Endodermal cell (in vitro differentiated cells): ENCODE data around the gene ANKZF1. TPM values are rescaled to one million over a fixed set of nuclear protein-coding genes. Genes with fewer than 3 reads are reported as not detected.

ENCODE experiments used
- DNase-seq: peaks from one replicate; pipeline ENCODE4 v3.0.0-alpha.2; 2017
- H3K27ac ChIP-seq: 2 replicates; pipeline ENCODE4 v1.5.1; 2013; ENCODE audit warnings: mild to moderate bottlenecking, low read depth, low read length, moderate library complexity
- H3K27me3 ChIP-seq: 2 replicates; pipeline ENCODE4 v1.6.1; 2013; ENCODE audit warnings: mild to moderate bottlenecking, low read length, moderate library complexity; ENCODE audit not compliant: insufficient read depth, control insufficient read depth, poor library complexity, severe bottlenecking
- H3K36me3 ChIP-seq: 2 replicates; pipeline ENCODE4 v1.7.0; 2013; ENCODE audit warnings: mild to moderate bottlenecking, low read length, moderate library complexity; ENCODE audit not compliant: control insufficient read depth, insufficient read depth
- H3K4me1 ChIP-seq: one replicate; pipeline ENCODE4 v1.7.0; 2013; ENCODE audit warnings: low read length; ENCODE audit not compliant: control insufficient read depth, insufficient read depth
- H3K4me3 ChIP-seq: 2 replicates; pipeline ENCODE4 v1.5.1; 2013; ENCODE audit warnings: mild to moderate bottlenecking, low read length, moderate library complexity
- H3K9ac ChIP-seq: 2 replicates; pipeline ENCODE4 v1.6.1; 2013; ENCODE audit warnings: mild to moderate bottlenecking, low read length, moderate library complexity; ENCODE audit not compliant: poor library complexity, severe bottlenecking; ENCODE audit errors: extremely low read depth
- H3K9me3 ChIP-seq: 2 replicates; pipeline ENCODE4 v1.6.1; 2013; ENCODE audit warnings: mild to moderate bottlenecking, low read length, moderate library complexity; ENCODE audit not compliant: control insufficient read depth
- H3K27ac Mint-ChIP-seq: 2 replicates; pipeline ENCODE4 v1.8.0; 2020; ENCODE audit warnings: mixed read lengths
- H3K27me3 Mint-ChIP-seq: 2 replicates; pipeline ENCODE4 v1.8.0; 2021; ENCODE audit warnings: mild to moderate bottlenecking, mixed read lengths; ENCODE audit not compliant: insufficient read depth
- H3K36me3 Mint-ChIP-seq: 2 replicates; pipeline ENCODE4 v1.8.0; 2020; ENCODE audit warnings: low read depth, mixed read lengths
- H3K4me1 Mint-ChIP-seq: 2 replicates; pipeline ENCODE4 v1.8.0; 2020; ENCODE audit warnings: mixed read lengths
- H3K4me3 Mint-ChIP-seq: 2 replicates; pipeline ENCODE4 v1.8.0; 2020; ENCODE audit warnings: mild to moderate bottlenecking, moderate library complexity, mixed read lengths
- H3K9me3 Mint-ChIP-seq: 2 replicates; pipeline ENCODE4 v1.8.0; 2020; ENCODE audit warnings: mild to moderate bottlenecking, mixed read lengths
- WGBS, 2 experiments: methylation state at CpG; one replicate each; pipeline versions ENCODE4 v1.1.5 to v1.1.7; 2013; ENCODE audit warnings: missing lambda C conversion rate in 2 of 2, mixed read lengths in 1 of 2; ENCODE audit not compliant: insufficient coverage in 1 of 2, insufficient read length in 1 of 2; 5-methylcytosine and 5-hydroxymethylcytosine counted together
- total RNA-seq, 2 donors: library from RNA; stranded (reverse); fragmentation: NEBNext Ultra II Directional in 1 of 2; extraction: Animal tissue kit (Norgen Biotek cat#: 25700) in 1 of 2; gene quantifications; 2 replicates in 1 of 2; 3 replicates in 1 of 2; pipeline ENCODE4 v1.2.1, GENCODE V29; 2021
- TF ChIP-seq, protein P1 (sequence below): fragments of 200-600 bp; sonication (generic); conservative IDR thresholded peaks from 2 replicates; pipeline ENCODE4 v1.5.0; 2021; ENCODE audit warnings: antibody characterized with exemption, mild to moderate bottlenecking

ANKZF1 gene
- total RNA-seq, 2 donors from 2014 or later, result 50.9 to 56.3 TPM

DNA sequence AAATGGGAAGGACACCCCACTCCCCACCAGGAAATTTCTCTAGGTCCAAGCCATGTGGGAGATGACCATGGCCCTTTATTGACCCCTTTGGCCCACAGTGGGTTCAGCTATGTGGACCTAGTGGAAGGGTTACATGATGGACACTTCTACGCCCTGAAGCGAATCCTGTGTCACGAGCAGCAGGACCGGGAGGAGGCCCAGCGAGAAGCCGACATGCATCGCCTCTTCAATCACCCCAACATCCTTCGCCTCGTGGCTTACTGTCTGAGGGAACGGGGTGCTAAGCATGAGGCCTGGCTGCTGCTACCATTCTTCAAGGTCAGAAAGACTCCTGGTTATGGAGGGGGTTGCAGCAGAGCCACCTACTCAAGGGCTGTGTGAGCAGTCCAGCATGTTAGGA is 17.0 kb downstream of the ANKZF1 start:
- Mint-ChIP-seq H3K9me3 (no peaks in the 10 kb centered on the region), H3K4me3 (peak overlapping the region; percentile 86), H3K36me3 (peaks cover 5% of the 10 kb centered on the region), H3K27me3 (peaks cover 7% of the 10 kb centered on the region), H3K27ac (no peak overlapping the region), H3K4me1 (peaks cover 24% of the 10 kb centered on the region)
- no peak for DNase-seq
- 97 to 100% methylated on average over 5 to 10 of the region's 10 CpGs for WGBS, 2 experiments
- Histone ChIP-seq H3K4me1 (peaks cover 17% of the 10 kb centered on the region), H3K27ac (no peak overlapping the region), H3K4me3 (peak overlapping the region; percentile 92), H3K9me3 (no peaks in the 10 kb centered on the region), H3K9ac (no peak overlapping the region), H3K36me3 (peaks cover 14% of the 10 kb centered on the region), H3K27me3 (peaks cover 2% of the 10 kb centered on the region)
- TF ChIP-seq, protein P1, sequence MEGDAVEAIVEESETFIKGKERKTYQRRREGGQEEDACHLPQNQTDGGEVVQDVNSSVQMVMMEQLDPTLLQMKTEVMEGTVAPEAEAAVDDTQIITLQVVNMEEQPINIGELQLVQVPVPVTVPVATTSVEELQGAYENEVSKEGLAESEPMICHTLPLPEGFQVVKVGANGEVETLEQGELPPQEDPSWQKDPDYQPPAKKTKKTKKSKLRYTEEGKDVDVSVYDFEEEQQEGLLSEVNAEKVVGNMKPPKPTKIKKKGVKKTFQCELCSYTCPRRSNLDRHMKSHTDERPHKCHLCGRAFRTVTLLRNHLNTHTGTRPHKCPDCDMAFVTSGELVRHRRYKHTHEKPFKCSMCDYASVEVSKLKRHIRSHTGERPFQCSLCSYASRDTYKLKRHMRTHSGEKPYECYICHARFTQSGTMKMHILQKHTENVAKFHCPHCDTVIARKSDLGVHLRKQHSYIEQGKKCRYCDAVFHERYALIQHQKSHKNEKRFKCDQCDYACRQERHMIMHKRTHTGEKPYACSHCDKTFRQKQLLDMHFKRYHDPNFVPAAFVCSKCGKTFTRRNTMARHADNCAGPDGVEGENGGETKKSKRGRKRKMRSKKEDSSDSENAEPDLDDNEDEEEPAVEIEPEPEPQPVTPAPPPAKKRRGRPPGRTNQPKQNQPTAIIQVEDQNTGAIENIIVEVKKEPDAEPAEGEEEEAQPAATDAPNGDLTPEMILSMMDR, result no peak

DNA sequence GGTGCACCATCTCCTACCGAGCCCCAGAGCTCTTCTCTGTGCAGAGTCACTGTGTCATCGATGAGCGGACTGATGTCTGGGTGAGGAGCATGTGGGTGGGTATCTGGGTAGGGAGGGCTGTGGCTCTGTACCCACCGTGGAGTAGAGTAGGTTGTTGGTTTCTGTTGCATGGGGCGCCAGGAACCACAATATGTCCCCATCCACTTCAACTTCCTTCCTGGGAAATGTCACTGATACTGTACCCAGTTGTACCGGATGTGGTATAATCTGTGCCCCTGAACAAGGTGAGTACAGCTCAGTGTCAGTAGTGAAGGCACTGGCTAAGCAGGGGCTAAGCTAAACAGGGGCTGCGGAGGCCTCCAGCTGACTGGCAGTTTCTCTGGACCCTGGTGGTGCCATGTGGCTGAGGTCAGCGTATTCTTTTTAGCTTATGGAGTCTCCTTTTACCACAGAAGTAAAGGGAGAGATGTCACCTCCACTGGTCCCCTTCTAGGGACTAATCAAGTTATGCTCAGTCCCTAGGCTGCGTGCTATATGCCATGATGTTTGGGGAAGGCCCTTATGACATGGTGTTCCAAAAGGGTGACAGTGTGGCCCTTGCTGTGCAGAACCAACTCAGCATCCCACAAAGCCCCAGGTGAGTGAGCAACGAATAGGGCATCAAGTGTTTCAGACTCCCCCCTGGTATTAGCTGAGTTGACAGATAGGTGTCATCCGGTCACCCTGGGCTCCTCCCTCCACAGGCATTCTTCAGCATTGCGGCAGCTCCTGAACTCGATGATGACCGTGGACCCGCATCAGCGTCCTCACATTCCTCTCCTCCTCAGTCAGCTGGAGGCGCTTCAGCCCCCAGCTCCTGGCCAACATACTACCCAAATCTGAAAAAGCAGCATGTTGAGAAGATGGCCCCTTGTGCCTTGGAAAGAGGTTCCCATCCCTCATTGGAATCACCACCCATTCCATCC is 18.4 kb downstream of the ANKZF1 start:
- peaks cover 14% of the 10 kb centered on the region for H3K36me3 ChIP-seq
- Mint-ChIP-seq H3K4me1 (peaks cover 28% of the 10 kb centered on the region), H3K27ac (peak overlapping the region; percentile 93), H3K27me3 (peaks cover 21% of the 10 kb centered on the region), H3K36me3 (peaks cover 5% of the 10 kb centered on the region), H3K4me3 (peak overlapping the region; percentile 42), H3K9me3 (no peaks in the 10 kb centered on the region)
- peaks cover 16% of the 10 kb centered on the region for H3K27me3 ChIP-seq
- no peak overlapping the region for H3K9ac ChIP-seq
- peaks cover 21% of the 10 kb centered on the region for H3K4me1 ChIP-seq
- TF ChIP-seq, protein P1, result peak; percentile 12
- WGBS, 2 experiments, result 92 to 93% methylated on average over 12 to 17 of the region's 17 CpGs
- H3K27ac ChIP-seq, result no peak overlapping the region
- H3K9me3 ChIP-seq, result no peaks in the 10 kb centered on the region
- H3K4me3 ChIP-seq, result no peak overlapping the region
- peak; percentile 69 for DNase-seq

DNA sequence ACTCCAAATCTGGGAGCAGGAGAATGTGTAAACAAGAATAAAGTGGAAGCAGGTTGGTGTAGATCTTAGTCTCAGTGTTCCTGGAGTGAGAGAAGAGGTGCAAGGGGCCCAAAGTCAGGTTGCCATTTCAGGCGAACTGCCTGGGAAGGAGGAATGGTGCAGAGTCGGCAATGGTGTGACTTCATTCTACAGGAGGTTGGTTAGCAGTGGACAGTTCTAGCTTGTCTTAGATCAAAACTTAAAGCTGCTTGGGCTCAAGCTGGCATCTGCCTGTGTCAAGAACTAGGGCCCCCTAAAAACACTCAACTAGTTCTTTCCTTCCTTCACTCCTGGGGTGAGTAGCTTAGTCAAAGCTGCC is 19.2 kb downstream of the ANKZF1 start:
- H3K9me3 Mint-ChIP-seq, result no peaks in the 10 kb centered on the region
- Histone ChIP-seq H3K36me3 (peaks cover 14% of the 10 kb centered on the region), H3K27me3 (peaks cover 24% of the 10 kb centered on the region), H3K27ac (no peak overlapping the region), H3K4me3 (peak overlapping the region; percentile 17), H3K9ac (no peak overlapping the region), H3K9me3 (no peaks in the 10 kb centered on the region), H3K4me1 (peaks cover 21% of the 10 kb centered on the region)
- TF ChIP-seq, protein P1, result no peak
- H3K27me3 Mint-ChIP-seq, result peaks cover 28% of the 10 kb centered on the region
- peaks cover 5% of the 10 kb centered on the region for H3K36me3 Mint-ChIP-seq
- DNase-seq, result no peak
- peaks cover 30% of the 10 kb centered on the region for H3K4me1 Mint-ChIP-seq
- H3K27ac Mint-ChIP-seq, result peak overlapping the region; percentile 93
- H3K4me3 Mint-ChIP-seq, result peak overlapping the region; percentile 42
- WGBS, 2 experiments, result 98% methylated on average over 2 of the region's 2 CpGs; no CpG with 5 or more reads in 1 of the 2 experiments
